OCI-M1 (cell line): ENCODE measurements around the gene MYRIP.

Experiments used
- DNase-seq: peaks from one replicate; lab custom pipeline; 2025; lab: John Stamatoyannopoulos, UW

The MYRIP gene

GRCh38 chr3:40290396-40290795, 481.0 kb downstream of the MYRIP start:
- DNase-seq: peak; percentile 20

GRCh38 chr3:40291471-40291870, 482.1 kb downstream of the MYRIP start:
- DNase-seq: no peak

- DNase-seq: peak; percentile 19
These were observed 483.4 kb downstream of the MYRIP start for GRCh38 chr3:40292637-40293349.

- no peak for DNase-seq
These were observed 485.0 kb downstream of the MYRIP start for GRCh38 chr3:40294434-40294833.

GRCh38 chr3:40298075-40298474, 488.7 kb downstream of the MYRIP start:
- DNase-seq: no peak

- peak; percentile 58 for DNase-seq
These were observed 489.8 kb downstream of the MYRIP start for GRCh38 chr3:40299130-40299720.

- peak; percentile 92 for DNase-seq
These were observed 490.4 kb downstream of the MYRIP start for GRCh38 chr3:40299721-40300335.

GRCh38 chr3:40302784-40303183, 493.4 kb downstream of the MYRIP start:
- DNase-seq: peak; percentile 14

GRCh38 chr3:40304352-40304751, 494.9 kb downstream of the MYRIP start:
- no peak for DNase-seq

GRCh38 chr3:40306336-40306735, 496.9 kb downstream of the MYRIP start:
- no peak for DNase-seq

GRCh38 chr3:40307176-40307575, 497.8 kb downstream of the MYRIP start:
- DNase-seq: peak; percentile 23

GRCh38 chr3:40308725-40309417, 499.5 kb downstream of the MYRIP start:
- no peak for DNase-seq

GRCh38 chr3:40309418-40309924, 500.1 kb downstream of the MYRIP start, which contains the start of gene EIF1B:
Gene EIF1B, plus strand, starts transcription at chr3:40309707. Its CDS starts 235 bp downstream, at chr3:40309942.
- DNase-seq: peak; percentile 98
